Measurements from ENCODE around the gene ZNG1F. TPM values are rescaled to one million over a fixed set of nuclear protein-coding genes. Genes with fewer than 3 reads are reported as not detected.
"Not testable (repeated sequence)": the region's sequence is repeated elsewhere in the genome, so short reads cannot be mapped to it uniquely, and the experiment has no call there.

Gene ZNG1F
- total and polyA plus RNA-seq, 2 experiments from 2014 or later = 13.3 to 14.0 TPM

DNA sequence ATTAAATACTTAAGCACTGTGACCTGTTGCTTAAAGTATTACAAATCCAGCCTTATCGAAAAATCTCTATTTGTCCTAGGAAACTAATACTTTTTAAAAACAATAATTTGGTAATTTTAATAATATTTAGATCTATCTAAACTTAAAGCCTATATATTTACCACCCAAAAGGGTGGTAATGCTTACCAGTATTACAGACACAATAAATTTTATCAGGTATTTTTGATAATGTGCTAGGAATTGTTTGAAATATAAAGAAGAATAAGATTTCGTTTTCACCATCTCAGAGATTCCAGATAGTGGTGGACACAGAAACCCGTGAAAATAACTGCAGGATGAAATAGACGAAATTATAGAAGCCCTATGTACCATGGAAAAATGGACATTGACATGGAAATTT, 68.4 kb downstream of the ZNG1F start:
- H3K27ac ChIP-seq (ENCODE audit: low read depth) = not testable (repeated sequence)

DNA sequence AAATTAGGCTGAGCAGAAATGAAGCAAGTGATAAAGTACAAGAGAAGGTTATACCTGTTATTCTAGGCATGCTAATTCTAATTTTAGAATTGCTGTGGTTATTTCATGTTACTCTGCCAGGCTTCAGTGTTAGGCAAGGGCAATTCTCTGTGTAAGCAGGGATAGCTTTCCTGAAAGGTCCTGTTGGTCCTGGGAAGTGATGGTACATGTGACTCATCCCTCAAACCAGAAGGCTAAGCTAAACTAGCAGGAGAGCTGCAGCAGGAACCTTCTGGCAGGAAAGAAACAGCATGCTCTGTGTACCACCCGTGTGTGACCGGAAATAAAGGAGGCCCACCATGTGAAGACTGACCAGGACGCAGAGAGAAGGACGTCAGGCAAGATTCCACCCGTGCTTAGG, 69.4 kb downstream of the ZNG1F start:
- not testable (repeated sequence) for H4K20me1 ChIP-seq (replicated peaks; ENCODE audit: insufficient read depth); H3K9me2 ChIP-seq (ENCODE audit: insufficient read depth); H3K36me3 Mint-ChIP-seq (ENCODE audit: low read depth); H3K27me3 Mint-ChIP-seq (ENCODE audit: insufficient read depth, low read depth, poor library complexity); H3K4me1 ChIP-seq (ENCODE audit: insufficient read depth); H3K27ac Mint-ChIP-seq; H3F3A ChIP-seq (replicated peaks; ENCODE audit: low read depth); DNase-seq (ENCODE audit: low spot score); H3K4me2 ChIP-seq; H3K36me3 ChIP-seq (ENCODE audit: insufficient read depth); H3K27ac ChIP-seq (ENCODE audit: low read depth); H3K4me3 ChIP-seq; H3K9me3 Mint-ChIP-seq; H2AFZ ChIP-seq; H3K4me3 Mint-ChIP-seq; H3K4me1 Mint-ChIP-seq; H3K79me2 ChIP-seq (replicated peaks; ENCODE audit: insufficient read depth); ATAC-seq
- H3K27me3 ChIP-seq (ENCODE audit: insufficient read depth) = peaks cover 41% of the 10 kb centered on the region

More for the DNA sequence above, 68.4 kb downstream of the ZNG1F start:
- not testable (repeated sequence) for H4K20me1 ChIP-seq (replicated peaks; ENCODE audit: insufficient read depth); H3K9me2 ChIP-seq (ENCODE audit: insufficient read depth); H3K4me2 ChIP-seq; H3K4me3 ChIP-seq; H3K36me3 Mint-ChIP-seq (ENCODE audit: low read depth); DNase-seq (ENCODE audit: low spot score); ATAC-seq; H3F3A ChIP-seq (replicated peaks; ENCODE audit: low read depth); H3K9me3 Mint-ChIP-seq; H3K4me1 ChIP-seq (ENCODE audit: insufficient read depth); H3K27ac Mint-ChIP-seq; H3K27me3 Mint-ChIP-seq (ENCODE audit: insufficient read depth, low read depth, poor library complexity); H3K36me3 ChIP-seq (ENCODE audit: insufficient read depth); H3K4me3 Mint-ChIP-seq; H3K4me1 Mint-ChIP-seq; H3K79me2 ChIP-seq (replicated peaks; ENCODE audit: insufficient read depth); H2AFZ ChIP-seq
- peaks cover 43% of the 10 kb centered on the region for H3K27me3 ChIP-seq (ENCODE audit: insufficient read depth)
- TF ChIP-seq EZH2 (IDR thresholded peaks at IDR 0.05; ENCODE audit: low read depth, unreplicated experiment) = peak; percentile 40

GRCh38 chr9:41119311-41119710, 69.8 kb downstream of the ZNG1F start:
- not testable (repeated sequence) for H3K4me1 ChIP-seq (ENCODE audit: insufficient read depth); H3K4me3 Mint-ChIP-seq; H3K9me3 Mint-ChIP-seq; H3K27ac Mint-ChIP-seq; H3K36me3 ChIP-seq (ENCODE audit: insufficient read depth); H3K27me3 Mint-ChIP-seq (ENCODE audit: insufficient read depth, low read depth, poor library complexity); H3K27ac ChIP-seq (ENCODE audit: low read depth); H3F3A ChIP-seq (replicated peaks; ENCODE audit: low read depth); H3K36me3 Mint-ChIP-seq (ENCODE audit: low read depth); H3K79me2 ChIP-seq (replicated peaks; ENCODE audit: insufficient read depth); H3K4me3 ChIP-seq; H3K9me2 ChIP-seq (ENCODE audit: insufficient read depth); H4K20me1 ChIP-seq (replicated peaks; ENCODE audit: insufficient read depth); H3K4me2 ChIP-seq; H2AFZ ChIP-seq; H3K4me1 Mint-ChIP-seq; DNase-seq (ENCODE audit: low spot score)
- peaks cover 39% of the 10 kb centered on the region for H3K27me3 ChIP-seq (ENCODE audit: insufficient read depth)
- ATAC-seq = peak; percentile 37

DNA sequence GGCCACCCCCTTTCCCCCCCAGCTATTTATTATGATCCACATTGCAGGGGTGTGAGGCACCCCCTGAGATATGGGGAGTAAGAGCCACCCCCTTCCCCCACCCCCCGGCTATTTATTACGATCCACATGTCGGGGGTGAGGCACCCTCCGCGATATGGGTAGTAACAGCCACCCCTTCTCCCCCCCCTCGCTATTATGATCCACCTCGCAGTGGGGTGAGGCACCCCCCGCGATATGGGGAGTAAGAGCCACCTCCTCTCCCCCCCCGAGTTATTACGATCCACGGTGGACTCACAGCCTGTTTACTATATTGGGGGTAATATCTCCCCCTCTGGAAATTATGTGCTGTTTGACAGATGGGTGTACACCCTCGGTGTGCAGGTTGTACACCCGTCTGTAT, 75.8 kb downstream of the ZNG1F start:
- ATAC-seq; H3K4me1 Mint-ChIP-seq; H3K4me1 ChIP-seq (ENCODE audit: insufficient read depth); H3K4me2 ChIP-seq; DNase-seq (ENCODE audit: low spot score); H3K27me3 Mint-ChIP-seq (ENCODE audit: insufficient read depth, low read depth, poor library complexity); H3K4me3 Mint-ChIP-seq; H3K9me3 Mint-ChIP-seq; H3F3A ChIP-seq (replicated peaks; ENCODE audit: low read depth); H3K9me2 ChIP-seq (ENCODE audit: insufficient read depth); H3K79me2 ChIP-seq (replicated peaks; ENCODE audit: insufficient read depth); H2AFZ ChIP-seq; H3K36me3 Mint-ChIP-seq (ENCODE audit: low read depth); H3K36me3 ChIP-seq (ENCODE audit: insufficient read depth); H3K4me3 ChIP-seq; H4K20me1 ChIP-seq (replicated peaks; ENCODE audit: insufficient read depth); H3K27ac Mint-ChIP-seq; H3K27ac ChIP-seq (ENCODE audit: low read depth): not testable (repeated sequence)
- peaks cover 26% of the 10 kb centered on the region for H3K27me3 ChIP-seq (ENCODE audit: insufficient read depth)

DNA sequence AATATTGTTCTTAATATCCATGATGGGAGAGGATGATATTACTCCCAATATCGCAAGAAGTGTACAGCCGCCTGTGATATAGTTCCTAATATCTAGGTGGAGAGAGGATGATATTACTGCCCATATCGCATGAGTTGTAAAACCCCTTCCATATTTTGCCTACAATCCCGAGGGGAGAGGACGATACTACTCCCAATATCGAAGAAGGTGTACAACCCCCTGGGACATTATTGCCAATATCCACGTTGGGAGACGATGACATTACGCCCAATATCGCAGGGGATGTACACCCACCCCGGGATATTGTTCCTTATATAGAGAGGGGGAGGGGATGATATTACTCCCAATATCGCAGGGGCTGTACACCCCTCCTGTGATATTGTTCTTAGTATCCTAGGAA, 77.7 kb downstream of the ZNG1F start:
- not testable (repeated sequence) for H3K9me3 Mint-ChIP-seq; H3K9me2 ChIP-seq (ENCODE audit: insufficient read depth); H2AFZ ChIP-seq; H4K20me1 ChIP-seq (replicated peaks; ENCODE audit: insufficient read depth); DNase-seq (ENCODE audit: low spot score); H3K36me3 Mint-ChIP-seq (ENCODE audit: low read depth); H3K27ac Mint-ChIP-seq; H3K27me3 Mint-ChIP-seq (ENCODE audit: insufficient read depth, low read depth, poor library complexity); ATAC-seq; H3K4me2 ChIP-seq; H3F3A ChIP-seq (replicated peaks; ENCODE audit: low read depth); H3K27ac ChIP-seq (ENCODE audit: low read depth); H3K79me2 ChIP-seq (replicated peaks; ENCODE audit: insufficient read depth); H3K4me1 Mint-ChIP-seq; H3K4me3 ChIP-seq; H3K36me3 ChIP-seq (ENCODE audit: insufficient read depth); H3K4me1 ChIP-seq (ENCODE audit: insufficient read depth); H3K4me3 Mint-ChIP-seq
- peaks cover 33% of the 10 kb centered on the region for H3K27me3 ChIP-seq (ENCODE audit: insufficient read depth)

All from GM23338 (cell line).